KG1 (cell line): ENCODE data around the gene FBXO17.

Source experiments
- DNase-seq: peaks from one replicate; lab custom pipeline; 2025; lab: John Stamatoyannopoulos, UW

Gene FBXO17

DNA sequence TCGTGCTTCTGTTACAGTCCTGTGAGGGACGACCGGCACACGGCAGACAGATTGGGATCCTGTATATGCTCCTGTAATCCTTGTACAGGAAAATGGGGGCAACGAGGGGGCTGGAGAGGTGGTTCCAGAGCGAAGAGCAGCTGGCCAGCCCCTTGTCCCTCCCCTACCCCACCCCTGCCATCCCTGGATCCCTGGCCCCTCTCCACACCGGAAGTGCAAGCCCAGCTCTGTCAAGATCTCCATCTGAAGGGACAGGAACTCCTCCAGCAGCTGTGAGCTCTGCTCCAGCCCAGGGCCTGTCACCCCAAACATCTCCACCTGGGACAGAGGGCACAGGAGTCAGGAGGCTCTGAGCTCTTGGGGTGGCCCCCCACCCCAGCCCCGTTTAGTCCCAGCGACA lies 58.0 kb downstream of the FBXO17 start:
- DNase-seq = no peak

DNA sequence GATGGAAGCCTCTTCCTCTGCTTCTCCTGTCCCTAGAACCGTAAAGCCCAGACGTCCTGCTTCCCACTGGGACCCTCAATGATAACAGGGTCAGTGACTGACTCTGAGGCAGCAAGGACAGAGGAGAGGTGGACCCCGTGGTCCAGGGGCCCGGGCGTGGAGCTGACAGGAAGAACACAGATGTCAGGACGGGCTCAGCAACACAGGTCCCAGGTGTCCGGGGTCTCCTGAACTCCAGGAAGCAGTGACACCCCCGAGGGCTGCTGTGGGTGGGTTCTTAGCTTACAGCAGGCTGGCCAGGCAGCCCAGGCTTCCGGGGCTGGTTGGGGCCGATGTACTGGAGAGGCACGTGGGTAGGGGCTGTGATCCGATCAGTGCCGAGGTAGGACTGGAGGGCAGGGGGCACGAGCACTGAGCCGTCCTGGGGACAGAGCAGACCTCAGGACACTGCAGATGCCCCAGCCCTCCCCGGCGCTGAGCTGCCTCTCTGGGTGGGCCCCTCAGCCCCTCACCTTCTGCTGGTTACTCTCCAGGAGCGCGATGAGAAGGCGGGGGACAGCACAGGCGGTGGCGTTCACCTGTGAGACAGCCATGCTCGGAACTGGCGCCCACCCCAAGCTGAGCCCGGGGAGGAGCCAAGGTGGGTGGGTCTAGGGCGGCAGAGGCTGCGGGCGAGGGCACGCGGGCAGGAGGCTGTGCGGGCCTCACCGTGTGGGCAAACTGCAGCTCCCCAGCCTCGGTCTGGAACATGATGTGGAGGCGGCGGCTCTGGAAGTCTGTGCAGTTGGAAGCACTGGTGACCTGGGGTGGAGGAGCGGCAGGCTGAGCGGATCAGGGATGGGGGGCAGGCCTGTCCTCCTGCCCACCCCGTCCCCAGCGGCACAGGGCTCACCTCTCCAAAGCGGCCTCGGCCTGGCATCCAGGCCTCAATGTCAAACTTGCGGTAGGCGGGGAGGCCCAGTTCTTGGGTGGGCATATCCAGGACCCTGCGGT lies 59.9 kb downstream of the FBXO17 start:
- DNase-seq = no peak

DNA sequence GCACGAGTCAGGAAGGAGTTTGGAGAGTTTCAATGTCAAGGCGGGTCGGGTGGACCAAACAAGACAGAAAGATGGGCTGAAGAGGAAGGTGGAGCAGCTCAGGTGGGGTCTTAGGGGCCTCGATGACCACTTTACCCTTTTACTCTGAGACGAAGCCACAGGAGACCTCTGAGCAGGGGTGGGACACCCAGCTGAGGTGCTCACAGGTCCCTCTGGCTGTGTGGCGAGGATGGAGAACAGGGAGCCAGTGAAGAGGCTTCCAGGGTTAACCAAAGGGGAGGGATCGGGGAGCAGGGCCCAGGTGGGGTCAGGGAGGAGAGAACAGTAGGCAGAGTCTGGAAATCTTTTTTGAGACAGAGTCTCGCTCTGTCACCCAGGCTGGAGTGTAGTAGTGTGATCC lies 61.6 kb downstream of the FBXO17 start:
- DNase-seq = no peak

- DNase-seq = no peak
Observed at GRCh38 chr19:38912600-38913514, 62.7 kb downstream of the FBXO17 start.

DNA sequence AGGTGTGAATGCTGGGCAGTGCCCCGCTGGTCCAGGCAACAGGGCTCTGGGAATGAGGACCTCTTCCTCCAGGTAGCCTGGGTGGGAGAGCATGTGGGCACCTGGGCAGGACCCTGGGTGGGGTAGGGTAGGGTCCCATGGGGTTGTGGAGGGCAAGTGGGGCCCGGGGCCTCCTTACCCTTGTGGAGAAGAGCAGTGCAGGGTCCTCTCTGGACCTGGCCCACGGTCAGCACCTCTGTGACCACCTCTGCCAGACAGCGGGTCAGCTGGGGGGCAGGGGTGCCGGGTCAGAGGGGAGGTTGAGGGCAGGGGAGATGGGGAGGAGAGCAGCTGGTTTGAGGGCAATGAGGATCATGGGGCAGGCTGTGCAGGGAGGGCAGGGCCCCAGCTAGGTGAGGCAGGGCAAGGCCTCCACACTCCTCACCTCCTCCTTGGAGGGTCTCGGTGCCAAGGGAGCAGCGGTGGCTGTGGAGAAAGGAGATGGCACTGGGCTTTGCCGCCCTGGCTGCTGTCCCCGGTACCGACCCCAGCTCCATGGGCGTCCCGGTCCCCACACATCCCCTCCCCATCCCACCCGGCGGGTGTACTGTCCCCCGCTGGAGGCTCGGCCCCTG lies 64.0 kb downstream of the FBXO17 start:
- DNase-seq = no peak

DNA sequence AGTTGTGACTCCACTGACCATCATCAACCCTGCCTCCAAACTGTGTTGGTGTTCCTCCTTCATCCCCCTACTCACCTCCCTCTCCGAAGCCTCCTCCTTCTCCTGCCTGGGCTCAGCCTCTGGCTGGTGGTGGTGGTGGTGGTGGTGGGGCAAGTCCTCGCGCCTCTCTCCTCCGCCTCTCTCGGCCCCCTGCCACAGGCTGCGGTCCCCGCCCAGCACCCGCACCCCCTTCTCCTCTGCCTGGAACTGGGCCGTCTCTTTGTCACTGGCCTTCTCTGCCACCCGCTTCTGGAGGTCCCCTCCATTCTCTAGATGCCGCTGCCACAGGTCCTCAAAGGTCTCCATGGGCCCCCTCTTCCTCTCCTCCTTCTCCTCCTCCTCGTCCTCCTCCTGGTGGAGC lies 65.1 kb downstream of the FBXO17 start:
- no peak for DNase-seq

DNA sequence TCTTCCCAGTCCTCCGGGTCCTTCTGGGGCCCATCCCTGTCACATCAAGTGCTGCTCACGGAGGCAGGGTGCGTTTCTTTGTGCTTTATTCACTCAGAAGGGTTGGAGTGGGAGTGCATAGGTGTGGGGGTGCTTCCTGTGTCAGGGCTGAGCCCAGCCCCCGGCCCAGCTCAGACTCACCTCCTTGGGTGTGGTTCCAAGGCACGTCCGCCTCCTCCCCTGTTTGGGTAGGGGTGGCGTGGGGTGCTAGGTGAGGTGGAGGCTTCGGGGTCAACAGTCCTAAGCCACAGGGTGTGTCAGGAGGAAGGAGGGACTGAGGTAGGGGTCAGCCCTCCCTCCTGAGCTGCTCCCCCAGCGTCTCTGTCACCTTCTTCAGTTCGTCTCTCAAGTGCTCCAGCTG lies 66.6 kb downstream of the FBXO17 start:
- DNase-seq = no peak

DNA sequence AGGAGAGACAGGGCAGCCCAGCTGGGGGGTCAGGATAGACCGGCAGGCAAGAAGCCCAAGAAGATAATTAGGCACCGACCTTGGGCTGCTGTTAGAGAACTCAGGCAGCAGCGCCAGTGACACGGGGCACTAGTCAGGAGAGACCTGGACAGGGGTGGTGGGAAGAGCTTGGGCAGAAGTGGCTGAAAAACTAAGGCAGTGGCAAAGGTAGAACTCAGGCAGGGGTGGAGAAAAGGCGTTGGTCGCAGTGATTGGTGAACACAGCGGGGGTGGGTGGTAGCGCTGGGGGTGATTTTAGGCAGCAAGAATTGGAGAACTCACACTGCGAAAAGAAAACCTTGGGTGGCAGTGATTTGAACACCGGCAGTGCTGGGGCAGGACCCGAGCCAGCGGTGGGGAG lies 67.9 kb downstream of the FBXO17 start:
- DNase-seq = no peak

DNA sequence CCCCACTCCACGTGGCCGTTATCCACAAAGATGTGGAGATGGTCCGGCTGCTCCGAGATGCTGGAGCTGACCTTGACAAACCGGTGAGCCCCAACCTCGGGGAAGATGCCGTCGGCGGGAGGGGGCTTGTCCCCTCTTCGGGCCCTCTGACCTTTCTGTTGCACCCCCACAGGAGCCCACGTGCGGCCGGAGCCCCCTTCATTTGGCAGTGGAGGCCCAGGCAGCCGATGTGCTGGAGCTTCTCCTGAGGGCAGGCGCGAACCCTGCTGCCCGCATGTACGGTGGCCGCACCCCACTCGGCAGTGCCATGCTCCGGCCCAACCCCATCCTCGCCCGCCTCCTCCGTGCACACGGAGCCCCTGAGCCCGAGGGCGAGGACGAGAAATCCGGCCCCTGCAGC lies 68.3 kb downstream of the FBXO17 start:
- no peak for DNase-seq

DNA sequence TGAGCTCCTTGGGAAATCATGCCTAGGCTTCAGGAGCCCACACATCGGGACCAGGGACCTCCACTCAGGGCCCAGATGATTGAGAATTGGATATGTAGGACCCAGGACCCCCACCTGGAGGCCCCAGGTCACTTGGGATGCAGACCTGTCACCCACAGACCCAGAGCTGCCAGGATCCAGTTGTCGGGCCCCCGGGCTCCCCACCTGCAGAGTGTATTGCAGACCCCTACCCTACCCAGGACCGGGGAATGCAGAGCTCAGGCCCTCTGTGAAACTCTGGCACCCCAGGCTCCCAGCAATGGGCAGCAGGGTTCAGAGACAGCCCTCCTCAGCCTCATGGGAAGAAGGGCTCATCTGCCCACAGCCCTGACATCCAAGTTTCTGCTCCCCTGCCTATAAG lies 69.9 kb downstream of the FBXO17 start:
- no peak for DNase-seq

GRCh38 chr19:38904581-38905539 lies 70.7 kb downstream of the FBXO17 start:
- no peak for DNase-seq

DNA sequence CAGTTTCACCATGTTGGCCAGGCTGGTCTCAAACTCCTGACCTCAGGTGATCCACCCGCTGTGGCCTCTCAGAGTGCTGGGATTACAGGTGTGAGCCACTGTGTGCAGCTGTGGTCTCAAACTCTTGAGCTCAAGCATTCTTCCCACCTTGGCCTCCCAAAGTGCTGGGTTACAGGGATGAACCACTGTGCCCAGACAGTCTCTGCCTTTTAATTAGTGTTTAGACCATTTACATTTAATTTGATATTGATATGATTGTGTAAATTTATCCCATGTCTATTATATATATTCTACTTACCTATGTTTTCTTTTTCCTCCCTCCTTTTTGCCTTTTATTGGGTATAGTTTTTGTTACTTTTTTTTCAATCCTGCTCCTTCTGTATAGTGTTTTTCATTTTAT lies 73.9 kb downstream of the FBXO17 start:
- no peak for DNase-seq

GRCh38 chr19:38900743-38901190 lies 74.8 kb downstream of the FBXO17 start:
- DNase-seq = no peak

DNA sequence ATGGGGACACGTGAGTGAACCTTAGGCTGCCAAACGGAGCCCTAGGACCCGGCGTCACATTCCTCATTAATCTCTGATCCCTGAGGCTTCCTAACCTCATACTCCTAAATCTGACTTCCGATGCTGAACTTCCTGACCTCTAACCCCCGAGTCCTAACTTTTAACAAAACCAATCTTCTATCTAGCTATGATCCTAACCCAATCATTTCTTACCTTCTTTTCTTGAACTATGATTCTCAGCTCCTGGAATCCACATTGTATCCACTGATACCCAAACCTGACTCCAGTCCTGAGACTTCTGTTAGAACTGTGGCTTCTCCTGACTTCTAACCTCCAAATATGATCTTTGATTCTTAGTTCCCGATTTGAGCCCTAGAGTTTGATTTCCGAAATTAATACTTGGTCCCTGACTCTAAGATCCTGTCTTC lies 75.3 kb downstream of the FBXO17 start:
- DNase-seq = no peak

DNA sequence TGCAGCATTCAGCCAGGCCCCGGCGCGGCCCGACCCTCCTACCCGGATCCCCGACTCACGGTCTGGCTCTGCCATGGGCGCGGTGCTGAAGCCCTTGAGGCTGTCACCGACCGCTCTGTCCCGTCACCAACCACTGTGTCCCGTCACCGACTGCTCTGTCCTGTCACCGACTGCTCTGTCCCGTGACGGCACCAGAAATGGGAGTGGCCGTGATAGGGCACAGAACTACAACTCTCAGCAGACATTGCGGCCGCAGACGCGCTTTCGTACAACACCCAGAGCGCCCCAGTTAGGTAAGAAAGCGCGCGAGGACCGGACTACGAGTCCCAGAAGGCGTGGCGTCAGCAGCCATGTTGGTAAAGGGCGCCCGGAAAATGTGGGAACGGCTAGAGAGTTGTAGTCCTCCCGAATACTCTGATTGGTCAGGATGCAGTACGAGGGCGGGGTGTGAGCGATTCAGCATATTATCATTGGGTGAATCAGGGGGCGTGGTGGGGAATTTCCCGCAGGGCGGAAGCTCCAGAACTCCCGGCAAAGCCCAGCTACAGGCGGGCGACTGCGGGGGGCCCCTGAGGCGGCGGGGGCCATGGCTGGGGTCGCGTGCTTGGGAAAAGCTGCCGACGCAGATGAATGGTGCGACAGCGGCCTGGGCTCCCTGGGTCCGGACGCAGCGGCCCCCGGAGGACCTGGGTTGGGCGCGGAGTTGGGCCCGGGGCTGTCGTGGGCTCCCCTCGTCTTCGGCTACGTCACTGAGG lies 75.9 kb downstream of the FBXO17 start, which contains the start of the genes NFKBIB and SIRT2:
NFKBIB (plus strand) TSS at position 523 of the 755 bp plus-strand sequence; CDS start at position 587, 64 bp downstream.
SIRT2 (minus strand) TSS at position 172 of the 755 bp plus-strand sequence; CDS start at position 75, 97 bp downstream.
- peak; percentile 97 for DNase-seq

DNA sequence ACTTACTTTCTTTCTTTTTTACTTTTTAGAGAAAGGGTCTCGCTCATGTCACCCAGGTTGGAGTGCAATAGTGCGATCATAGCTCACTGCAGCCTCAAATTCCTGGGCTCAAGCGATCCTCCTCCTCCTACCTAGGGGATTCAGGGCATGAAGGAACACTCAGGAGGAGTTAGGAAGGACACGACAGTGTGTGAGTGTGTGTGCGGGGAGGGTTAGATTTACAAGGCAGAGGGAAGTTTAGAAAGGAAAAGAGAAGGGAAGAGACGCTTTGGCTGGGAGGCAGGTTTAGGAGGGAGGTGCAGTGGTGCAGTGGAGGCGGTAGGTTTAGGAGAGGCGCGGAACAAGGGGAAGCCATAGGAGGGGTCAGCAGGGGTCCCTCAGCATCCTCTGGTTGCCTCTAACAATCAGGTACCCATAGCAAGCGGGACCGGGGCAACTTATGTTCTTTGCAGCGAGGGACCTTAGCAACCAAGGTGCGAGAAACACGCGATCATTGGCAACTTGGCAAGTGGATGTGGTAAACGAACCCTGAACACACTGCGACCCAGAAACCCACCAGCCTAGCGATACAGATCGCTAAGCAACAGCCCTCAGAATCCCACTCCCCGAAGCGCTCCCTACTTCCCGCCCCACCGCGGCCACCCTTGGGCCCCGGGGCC lies 76.6 kb downstream of the FBXO17 start:
- DNase-seq = no peak

DNA sequence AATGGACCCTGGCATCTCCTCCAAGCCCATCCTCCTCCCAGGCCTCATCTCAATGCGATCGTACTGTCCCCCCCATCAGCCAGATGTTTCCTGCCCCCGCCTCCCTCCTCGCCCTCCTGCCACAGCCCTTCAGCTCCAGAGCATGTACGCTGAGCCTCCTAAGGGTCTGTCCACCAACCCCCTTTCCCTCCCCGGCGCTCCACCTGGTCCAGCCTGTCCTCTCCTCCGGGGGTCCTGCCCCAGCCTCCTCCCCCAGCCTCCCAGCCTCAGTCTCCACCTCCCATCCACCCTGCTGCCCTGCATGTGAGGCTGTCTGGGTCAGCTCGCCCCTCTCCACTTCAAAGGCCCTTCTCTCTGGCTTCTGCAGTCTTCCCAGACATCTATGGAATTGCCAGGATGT lies 80.6 kb downstream of the FBXO17 start:
- no peak for DNase-seq

GRCh38 chr19:38893341-38893771 lies 82.2 kb downstream of the FBXO17 start:
- DNase-seq = no peak

GRCh38 chr19:38892841-38893240 lies 82.7 kb downstream of the FBXO17 start:
- DNase-seq = no peak
